HG02852 (cell line): ENCODE results near the gene HOXD8.

Source experiments
- ATAC-seq: cut with Tn5 transposase; IDR thresholded peaks from one replicate; pipeline ENCODE4 v1.9.1; 2021; ENCODE audit warnings: mild to moderate bottlenecking, moderate library complexity; ENCODE audit not compliant: unreplicated experiment

Gene HOXD8

DNA sequence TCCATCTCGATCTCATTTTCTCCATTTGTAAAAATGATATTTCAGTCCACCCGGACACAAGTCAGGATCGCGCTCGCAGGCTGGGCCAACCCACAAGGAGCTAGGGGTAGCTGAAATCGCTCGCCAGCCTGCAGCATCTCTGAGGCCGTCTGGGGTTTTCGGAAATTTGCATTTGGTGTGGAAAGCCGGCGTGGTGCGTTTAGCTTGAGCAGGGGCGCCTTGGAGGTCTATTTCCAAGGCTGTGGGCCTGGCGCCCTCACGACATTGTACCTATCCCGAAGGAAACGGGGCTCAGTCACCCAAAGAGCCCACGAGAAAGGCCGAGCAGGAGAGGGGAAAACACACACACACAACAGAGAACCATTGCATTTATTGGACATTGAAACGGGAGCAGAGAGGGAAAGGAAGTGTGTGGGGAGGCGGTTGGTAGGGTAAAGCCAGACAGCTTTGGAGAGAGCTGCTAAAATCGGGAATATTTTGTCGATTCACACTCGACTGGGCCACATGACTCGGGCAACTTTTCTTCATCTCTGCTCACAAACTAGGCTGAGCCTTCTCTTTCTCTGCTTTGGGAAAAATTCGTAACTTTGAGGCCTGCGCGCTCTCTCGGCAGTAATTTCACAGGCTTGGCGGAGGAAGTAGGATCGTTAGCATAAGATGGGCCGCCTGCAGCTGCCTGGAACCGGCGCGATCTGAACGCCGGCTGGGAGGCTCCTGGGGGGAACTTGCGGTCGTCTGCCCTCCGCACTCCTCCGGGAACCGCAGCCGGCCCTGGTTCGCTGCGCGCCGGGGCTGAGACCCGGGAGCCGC is 1.1 kb upstream of the HOXD8 start:
- ATAC-seq = no peak

GRCh38 chr2:176129813-176130146 is 275 bp downstream of the HOXD8 start:
- ATAC-seq = no peak

DNA sequence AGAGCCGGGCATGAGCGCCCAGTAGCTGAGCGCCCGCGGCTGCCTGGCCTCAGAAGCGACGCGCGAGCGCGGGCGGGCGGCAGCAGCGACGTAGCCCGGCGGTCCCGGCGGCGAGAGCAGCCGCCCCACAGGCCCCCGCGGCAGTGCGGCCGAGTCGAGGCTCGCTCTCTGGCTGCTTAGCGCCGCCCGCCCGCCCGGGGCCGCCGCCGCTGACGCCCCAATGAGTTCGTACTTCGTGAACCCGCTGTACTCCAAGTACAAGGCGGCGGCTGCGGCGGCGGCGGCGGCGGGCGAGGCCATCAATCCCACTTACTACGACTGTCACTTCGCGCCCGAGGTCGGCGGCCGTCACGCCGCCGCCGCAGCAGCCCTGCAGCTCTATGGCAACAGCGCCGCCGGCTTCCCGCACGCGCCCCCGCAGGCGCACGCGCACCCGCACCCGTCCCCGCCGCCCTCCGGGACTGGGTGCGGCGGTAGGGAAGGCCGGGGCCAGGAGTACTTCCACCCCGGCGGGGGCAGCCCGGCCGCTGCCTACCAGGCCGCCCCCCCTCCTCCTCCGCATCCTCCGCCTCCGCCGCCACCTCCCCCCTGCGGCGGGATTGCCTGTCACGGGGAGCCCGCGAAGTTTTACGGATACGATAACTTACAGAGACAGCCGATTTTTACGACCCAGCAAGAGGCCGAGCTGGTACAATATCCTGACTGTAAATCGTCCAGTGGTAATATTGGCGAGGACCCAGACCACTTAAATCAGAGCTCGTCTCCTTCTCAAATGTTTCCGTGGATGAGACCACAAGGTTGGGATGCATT is 847 bp downstream of the HOXD8 start:
- ATAC-seq = no peak

DNA sequence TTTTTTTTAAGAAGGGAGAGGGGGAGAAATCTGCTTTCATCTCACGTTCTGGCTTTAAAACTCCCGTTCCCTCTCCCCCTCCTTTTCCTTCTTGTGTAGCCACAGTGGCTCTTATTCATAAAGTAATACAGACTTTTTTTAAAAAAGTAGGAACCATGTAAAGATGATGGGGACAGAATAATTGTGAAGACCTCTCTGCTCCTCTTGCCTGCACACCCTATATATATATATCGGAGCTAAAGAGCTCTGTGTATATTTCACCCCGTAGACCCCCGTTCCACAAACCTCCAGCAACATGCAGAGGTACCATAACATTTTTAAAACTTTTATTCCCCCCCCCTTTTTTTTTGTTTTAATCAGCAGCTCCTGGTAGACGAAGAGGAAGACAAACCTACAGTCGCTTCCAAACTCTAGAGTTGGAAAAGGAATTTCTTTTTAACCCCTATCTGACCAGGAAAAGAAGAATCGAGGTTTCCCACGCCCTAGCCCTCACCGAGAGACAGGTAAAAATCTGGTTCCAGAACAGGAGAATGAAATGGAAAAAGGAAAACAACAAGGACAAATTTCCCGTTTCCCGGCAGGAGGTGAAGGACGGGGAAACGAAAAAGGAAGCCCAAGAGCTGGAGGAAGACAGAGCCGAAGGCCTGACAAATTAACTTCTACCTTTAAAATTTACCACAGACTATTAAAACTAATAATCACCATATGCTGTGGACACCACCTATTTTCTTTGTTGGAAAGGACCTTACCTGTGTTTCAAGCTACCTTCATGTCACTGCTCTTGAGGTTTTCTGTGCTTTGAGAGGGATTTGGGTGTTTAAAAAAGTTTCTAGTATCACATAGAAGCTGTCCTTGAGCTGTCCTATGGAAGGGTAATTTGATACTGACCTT is 1.7 kb downstream of the HOXD8 start:
- ATAC-seq = no peak

DNA sequence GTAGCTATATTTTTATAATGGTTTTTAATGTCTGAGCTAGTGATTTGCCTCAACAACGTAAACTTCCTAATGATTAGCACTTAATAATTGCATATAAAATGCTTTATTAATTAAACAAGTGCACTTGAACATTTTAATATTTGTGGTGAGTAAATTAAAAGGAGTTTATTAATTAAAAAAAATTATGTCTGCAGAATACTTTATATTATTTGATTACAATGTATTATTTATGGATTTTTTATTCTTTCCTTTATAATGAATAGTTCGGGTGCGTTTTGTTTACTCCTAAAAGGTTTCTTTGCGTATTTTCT is 2.3 kb downstream of the HOXD8 start:
- ATAC-seq = no peak

DNA sequence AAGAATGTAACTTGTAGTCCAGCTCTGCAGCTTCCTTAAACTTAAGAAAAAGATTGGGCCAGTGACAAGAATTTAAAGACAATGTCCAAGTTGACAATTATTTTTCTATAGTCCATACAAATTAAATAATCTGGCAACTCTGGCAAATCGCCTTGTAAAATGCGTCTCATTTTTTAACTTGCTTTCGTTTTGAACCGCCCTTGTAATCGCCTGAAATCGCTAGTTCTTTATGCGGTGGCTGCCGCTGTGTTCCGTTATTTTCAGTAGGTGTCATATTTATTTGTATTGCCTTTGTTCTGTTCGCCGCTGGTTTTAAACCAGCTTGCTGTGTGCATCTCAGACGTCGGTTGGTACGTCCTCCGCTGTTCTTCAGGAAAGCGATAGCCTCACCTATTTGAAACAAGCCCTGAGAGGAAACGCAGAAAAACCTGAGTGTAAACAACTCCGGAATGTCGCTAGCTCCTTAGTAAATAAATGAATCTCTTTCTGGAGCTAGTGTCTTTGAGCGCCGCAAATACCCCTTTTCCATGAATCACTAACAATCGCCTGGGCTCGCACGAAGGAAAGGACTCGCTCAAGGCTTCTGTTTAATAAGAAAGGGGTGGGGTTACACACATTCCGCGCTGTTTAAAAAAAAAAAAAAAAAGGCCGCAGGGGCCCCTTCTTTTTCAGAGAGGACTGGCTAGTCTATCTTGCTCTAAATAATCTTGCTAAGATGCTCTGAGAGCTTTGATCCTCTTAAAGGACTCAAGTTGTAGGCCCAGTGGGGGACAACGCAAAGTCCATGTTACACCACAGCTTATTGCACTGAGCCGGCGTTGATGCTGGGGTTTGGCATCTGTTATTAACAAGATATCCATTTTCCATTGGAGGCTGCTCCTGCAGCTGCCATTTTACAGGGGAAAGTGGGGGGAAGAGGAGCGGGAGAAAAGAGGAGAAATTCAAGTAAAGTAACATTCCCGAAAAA is 3.0 kb downstream of the HOXD8 start:
- ATAC-seq = no peak

DNA sequence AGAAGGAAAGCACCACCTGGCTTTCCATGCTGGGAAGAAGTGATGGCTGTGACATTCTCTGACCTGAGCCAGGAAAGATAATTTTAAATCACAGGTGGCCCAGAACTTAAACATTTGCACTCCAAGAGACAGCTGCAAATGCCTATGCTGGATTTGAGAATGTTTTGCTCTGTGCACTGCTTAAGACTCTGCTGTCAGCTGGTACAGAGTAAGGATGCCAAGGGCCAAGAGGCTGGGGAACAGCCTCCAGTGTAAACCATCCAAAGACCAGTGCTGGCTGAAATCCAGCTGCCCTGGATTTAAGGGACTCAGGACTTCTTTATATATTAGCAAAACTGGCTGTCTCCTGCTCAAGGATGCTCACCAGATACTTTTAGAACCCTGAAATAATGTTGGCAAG is 3.9 kb downstream of the HOXD8 start:
- ATAC-seq = no peak

DNA sequence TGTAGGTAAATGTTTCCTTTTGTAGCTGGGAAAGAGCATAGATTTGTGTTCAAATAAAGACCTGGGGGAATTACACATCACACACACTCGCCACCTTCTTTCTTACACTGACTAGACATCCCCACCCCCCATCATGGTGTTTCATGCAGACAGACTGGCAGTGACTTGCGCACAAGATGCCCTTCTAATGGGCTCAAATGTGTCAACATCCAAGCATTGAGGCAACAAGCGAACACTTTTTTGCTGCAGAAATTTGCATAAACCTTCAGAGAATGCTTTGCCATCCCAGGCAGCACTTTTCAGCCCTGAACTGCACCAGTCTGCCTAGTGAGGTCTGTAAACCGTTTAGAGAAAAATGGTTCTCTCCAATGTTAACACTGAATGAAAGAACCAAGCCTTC is 4.5 kb downstream of the HOXD8 start:
- ATAC-seq = no peak

GRCh38 chr2:176135035-176135440 is 5.5 kb downstream of the HOXD8 start:
- ATAC-seq = no peak

DNA sequence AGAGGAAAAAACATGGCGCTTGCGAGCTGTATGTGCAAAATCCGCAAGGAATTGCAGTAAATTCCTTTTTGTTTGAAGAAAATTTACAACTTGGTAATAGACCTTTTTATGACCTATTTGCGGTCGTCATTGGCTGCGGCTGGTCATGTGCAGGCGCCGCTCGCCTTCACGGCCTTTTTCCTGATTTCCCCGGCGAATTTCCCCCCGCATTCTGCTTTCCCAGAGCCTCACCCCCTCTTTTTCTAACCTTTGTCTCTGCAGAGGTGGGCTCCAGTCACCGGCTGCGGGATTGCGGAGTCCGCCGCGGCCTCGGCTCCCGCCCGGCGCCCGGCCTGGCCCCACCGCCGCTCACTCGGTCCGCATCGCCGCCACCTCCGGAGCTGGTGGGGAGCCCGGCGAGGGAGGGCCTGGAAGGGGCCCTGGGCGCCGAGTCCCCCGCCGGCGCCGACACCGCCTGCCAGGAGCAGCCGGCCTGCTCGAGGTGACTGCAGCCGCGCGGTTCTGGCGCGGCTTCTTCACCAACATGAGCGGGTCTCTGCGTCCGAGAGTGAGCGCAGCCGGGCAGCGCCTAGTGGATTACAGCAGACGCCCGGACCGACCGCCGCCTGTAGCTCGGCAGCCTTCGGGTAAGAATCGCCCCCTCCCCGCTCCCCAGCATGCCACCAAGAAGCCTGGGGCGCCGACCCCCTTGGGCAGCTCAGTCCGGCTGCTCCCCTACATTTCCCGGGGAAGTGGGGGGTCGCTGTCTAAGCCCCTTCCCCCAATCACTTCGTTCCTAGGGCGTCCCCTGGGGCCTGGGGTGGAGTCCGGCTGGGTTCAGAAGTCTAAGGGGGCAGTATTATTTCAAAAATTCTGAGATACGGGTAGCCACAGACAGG is 7.1 kb downstream of the HOXD8 start:
- no peak for ATAC-seq

DNA sequence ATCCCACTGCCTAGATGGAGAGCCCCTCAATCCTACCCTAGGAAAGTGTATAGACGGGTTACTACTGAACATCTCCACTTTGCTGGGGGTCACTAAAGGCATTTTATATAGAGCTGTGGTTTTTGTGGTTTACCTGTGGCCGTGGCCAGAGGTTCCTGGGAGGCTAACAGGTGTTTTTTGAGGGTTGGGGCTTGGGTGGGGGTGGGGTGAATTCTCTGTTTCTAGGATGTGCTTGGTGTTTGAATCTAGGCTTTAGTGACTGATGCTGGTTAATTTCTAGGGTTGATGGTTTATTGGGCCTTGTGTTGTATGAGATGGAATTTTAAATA is 7.7 kb downstream of the HOXD8 start:
- ATAC-seq = no peak

DNA sequence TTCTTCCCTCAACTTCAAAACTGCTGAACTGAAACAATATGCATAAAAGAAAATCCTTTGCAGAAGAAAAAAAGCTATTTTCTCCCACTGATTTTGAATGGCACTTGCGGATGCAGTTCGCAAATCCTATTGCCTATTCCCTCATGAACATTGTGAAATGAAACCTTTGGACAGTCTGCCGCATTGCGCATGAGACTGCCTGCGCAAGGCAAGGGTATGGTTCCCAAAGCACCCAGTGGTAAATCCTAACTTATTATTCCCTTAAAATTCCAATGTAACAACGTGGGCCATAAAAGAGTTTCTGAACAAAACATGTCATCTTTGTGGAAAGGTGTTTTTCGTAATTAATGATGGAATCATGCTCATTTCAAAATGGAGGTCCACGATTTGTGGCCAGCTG is 8.4 kb downstream of the HOXD8 start:
- no peak for ATAC-seq

DNA sequence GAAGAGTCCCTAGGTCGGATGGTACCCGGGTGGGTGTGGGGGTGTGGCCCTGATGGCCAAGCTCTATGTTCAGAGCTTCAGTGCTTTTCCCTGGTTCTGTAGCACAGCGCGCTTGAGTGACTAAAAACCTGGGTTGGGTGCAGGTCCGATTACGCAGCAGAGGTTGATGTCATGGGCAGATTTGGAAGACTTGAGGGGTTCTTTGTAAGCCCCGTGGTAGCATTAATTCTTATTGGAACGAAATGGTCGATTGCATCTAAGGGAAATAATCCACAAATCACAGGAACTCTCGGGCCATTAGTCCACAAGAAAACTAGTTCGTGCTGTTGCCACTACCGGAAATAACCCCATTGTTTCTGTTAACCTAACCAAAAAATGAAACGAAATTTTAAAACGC is 9.0 kb downstream of the HOXD8 start:
- ATAC-seq = no peak

DNA sequence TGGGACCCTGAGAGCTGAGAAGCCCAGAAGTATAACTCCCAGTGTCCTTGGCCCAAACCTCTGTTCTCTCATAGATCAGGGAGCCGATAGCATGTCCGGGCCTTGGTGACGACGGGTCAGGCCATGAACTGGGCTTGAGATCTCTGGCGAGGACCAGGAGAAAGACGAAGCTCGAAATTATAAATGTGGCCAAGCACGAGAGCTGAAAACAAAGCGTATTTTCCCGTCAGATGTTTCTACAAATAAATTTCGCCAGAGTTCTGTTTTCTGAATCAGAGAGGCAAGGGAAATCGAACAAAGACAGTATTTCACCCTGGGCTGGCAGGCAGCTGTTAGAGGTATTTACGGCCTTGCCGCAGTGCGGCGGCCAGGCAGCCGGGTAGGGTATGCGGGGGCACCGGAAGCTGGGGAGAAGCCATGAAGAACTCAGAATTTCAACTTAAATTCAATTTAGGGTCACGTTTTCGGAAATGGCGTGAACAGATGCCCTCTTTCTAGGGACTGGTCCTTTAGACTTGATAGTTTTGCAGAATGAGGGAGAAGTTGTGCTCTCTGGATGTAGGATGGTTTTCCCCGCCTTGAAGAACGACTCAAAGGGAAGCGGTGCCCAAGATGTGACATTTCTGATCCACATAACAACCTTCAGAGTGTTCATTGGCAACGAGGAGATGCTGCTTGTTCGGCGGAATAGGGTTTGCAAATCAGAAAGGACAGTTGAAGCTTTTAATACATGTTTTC is 9.6 kb downstream of the HOXD8 start:
- ATAC-seq = no peak

- ATAC-seq = no peak
Observed at GRCh38 chr2:176139661-176140512, 10.4 kb downstream of the HOXD8 start.

DNA sequence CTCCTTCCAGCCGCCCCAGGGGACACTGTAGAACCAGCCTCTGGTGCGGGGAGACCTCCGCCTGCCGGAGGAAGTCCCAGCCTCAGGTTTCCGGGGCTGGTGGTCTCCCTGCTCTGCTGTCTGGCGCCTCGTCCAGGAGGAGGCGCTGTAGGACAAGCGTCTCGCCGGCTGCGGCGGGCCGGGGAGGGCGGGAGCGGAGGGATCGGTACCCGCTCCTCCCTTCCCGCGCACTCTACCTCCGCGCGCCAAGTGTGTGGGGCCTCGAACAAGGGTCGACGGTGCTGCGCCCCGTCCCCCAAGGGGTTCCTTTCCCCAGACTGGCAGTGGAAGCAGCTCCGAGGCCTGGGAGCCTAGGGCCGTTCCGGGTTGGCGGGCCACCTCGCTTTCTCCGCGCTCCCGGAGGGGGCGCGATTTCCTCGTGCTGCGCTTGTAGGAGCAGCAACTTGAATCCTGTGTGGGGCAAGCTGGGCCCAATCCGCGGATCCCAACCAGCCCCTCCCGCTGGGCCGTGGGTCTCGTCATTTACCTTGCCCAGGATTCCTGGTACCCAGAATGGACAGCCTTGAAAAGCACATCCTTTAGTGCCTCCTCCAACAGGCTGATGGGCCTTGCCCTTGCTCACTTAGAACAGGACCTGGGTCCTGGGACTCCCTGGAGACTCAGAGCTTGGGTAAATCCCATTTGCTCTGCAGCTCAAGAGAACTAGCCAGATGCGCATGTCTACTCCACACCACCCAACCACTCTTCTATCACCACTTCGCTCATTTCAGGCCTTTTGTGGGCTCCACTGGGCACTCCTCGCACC is 11.2 kb downstream of the HOXD8 start:
- ATAC-seq = peak; percentile 94

DNA sequence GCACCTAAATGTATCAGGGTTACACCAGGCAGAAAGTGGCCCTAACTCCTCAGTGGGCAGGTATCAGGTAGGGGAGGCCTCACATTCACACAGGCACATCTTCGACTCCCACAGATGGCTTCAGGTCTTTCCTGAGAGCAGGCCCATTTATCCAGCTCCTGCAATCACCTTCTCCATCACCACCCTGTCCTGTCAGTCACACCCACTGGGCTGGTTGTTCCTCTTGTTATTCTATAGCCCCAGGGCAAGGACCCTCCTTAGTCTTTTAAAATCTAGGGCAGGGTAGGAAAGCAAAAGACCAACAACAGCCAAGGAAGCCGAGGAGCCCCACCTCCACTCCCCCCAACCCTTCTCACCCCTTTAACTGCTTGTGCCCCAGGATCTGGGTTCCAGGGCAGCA is 12.8 kb downstream of the HOXD8 start:
- no peak for ATAC-seq
